Activated CD4-positive, alpha-beta T cell treated with anti-CD3 and anti-CD28 coated beads for 36 hours (primary cell): Measurements from ENCODE around the gene CNPPD1. TPM values are rescaled to one million over a fixed set of nuclear protein-coding genes. Genes with fewer than 3 reads are reported as not detected.
"Not testable (repeated sequence)": the region's sequence is repeated elsewhere in the genome, so short reads cannot be mapped to it uniquely, and the experiment has no call there.

Source experiments
- ATAC-seq: fragments of 200-7000 bp; cut with Tn5 transposase; one replicate; pipeline ENCODE4 v1.10.0; 2021; ENCODE audit warnings: mild to moderate bottlenecking, moderate library complexity
- CTCF ChIA-PET: fragments of 350-600 bp; sonication (Branson Sonifier 250); formaldehyde crosslinking; loops from one replicate; lab custom pipeline; 2021; ENCODE audit warnings: antibody characterized with exemption; lab: Charles Lee
- POLR2A ChIA-PET: fragments of 350-600 bp; sonication (Branson Sonifier 250); formaldehyde crosslinking; loops from one replicate; lab custom pipeline; 2021; ENCODE audit warnings: antibody characterized with exemption, inconsistent platforms; lab: Charles Lee
- DNase-seq: peaks from one replicate; pipeline ENCODE4 v3.0.0-alpha.2; 2020
- H3K27ac Mint-ChIP-seq: one replicate; pipeline ENCODE4 v1.8.0; 2021; ENCODE audit warnings: mixed read lengths
- H3K27me3 Mint-ChIP-seq: one replicate; pipeline ENCODE4 v1.8.0; 2021; ENCODE audit warnings: mixed read lengths
- H3K36me3 Mint-ChIP-seq: one replicate; pipeline ENCODE4 v1.8.0; 2021; ENCODE audit warnings: low read depth, mixed read lengths
- H3K4me1 Mint-ChIP-seq: one replicate; pipeline ENCODE4 v1.8.0; 2021; ENCODE audit warnings: mixed read lengths
- H3K4me3 Mint-ChIP-seq: one replicate; pipeline ENCODE4 v1.8.0; 2021; ENCODE audit warnings: mild to moderate bottlenecking, moderate library complexity, mixed read lengths
- H3K9me3 Mint-ChIP-seq: one replicate; pipeline ENCODE4 v1.8.0; 2021; ENCODE audit warnings: low read depth, mixed read lengths
- intact Hi-C, 2 experiments: fragments of 100-400 bp; cut with DNase I in 1 of 2; cut with micrococcal nuclease in 1 of 2; formaldehyde crosslinking; loops; one replicate each; pipeline versions ENCODE4 v1.14.2 to v1.15.1; 2022 to 2024; cut with DNase I, micrococcal nuclease
- total RNA-seq, 2 experiments: library from RNA; stranded (reverse); gene quantifications; one replicate each; pipeline ENCODE4 v1.2.3, GENCODE V29; 2021

The CNPPD1 gene
- total RNA-seq, 2 experiments from 2014 or later, result 38.7 to 41.4 TPM

- intact Hi-C loops, result loop anchor here (1.0 to 5.0 kb wide), 9 partner anchors 9 to 801 kb away; partner anchors contain the start of genes CHPF (in 1 of the 2), CNOT9 (in 1 of the 2), DNAJB2 (in 1 of the 2) and DNPEP (in 1 of the 2)
- Mint-ChIP-seq H3K9me3 (peaks cover 3% of the 10 kb centered on the region), H3K36me3 (peaks cover 30% of the 10 kb centered on the region), H3K4me3 (peak overlapping the region; percentile 86), H3K27me3 (no peaks in the 10 kb centered on the region), H3K27ac (peak overlapping the region; percentile 75), H3K4me1 (peaks cover 37% of the 10 kb centered on the region)
- DNase-seq (no peak), ATAC-seq (no peak)
- POLR2A ChIA-PET, result no interaction called here
- CTCF ChIA-PET, result interaction anchor here (0.6 to 1.3 kb wide), 8 partner anchors 14 to 477 kb away, joined by 3 to 5 read pairs (median 4); partner anchors contain the start of genes ANKZF1 and ATG9A
These were observed 31.4 kb upstream of the CNPPD1 start for GRCh38 chr2:219207884-219208740.

- H3K36me3 Mint-ChIP-seq, result peaks cover 29% of the 10 kb centered on the region
- peaks cover 37% of the 10 kb centered on the region for H3K4me1 Mint-ChIP-seq
- POLR2A ChIA-PET, result interaction anchor here (0.5 to 1.7 kb wide), 6 partner anchors 11 to 54 kb away, joined by 3 to 14 read pairs (median 7); partner anchors contain the start of genes ABCB6 and CNPPD1
- CTCF ChIA-PET, result interaction anchor here (0.7 to 2.0 kb wide), 9 partner anchors 9 to 476 kb away, joined by 3 to 12 read pairs (median 5); partner anchors contain the start of genes CNPPD1 and NHEJ1
- peak overlapping the region; percentile 86 for H3K4me3 Mint-ChIP-seq
- H3K27me3 Mint-ChIP-seq, result no peaks in the 10 kb centered on the region
- ATAC-seq (no peak), DNase-seq (no peak)
- intact Hi-C loops, result loop anchor here (1.0 to 5.0 kb wide), 9 partner anchors 10 to 801 kb away; partner anchors contain the start of genes CHPF (in 1 of the 2), CNOT9 (in 1 of the 2), DNAJB2 (in 1 of the 2) and DNPEP (in 1 of the 2)
- peak overlapping the region; percentile 89 for H3K27ac Mint-ChIP-seq
- peaks cover 3% of the 10 kb centered on the region for H3K9me3 Mint-ChIP-seq
These were observed 30.6 kb upstream of the CNPPD1 start for GRCh38 chr2:219207134-219207883.

GRCh38 chr2:219206328-219207133 lies 29.8 kb upstream of the CNPPD1 start, which contains the start of gene ZFAND2B:
Gene ZFAND2B, plus strand, starts transcription at chr2:219206782. Its CDS starts 206 bp downstream, at chr2:219206988.
- Mint-ChIP-seq H3K27me3 (no peaks in the 10 kb centered on the region), H3K4me1 (peaks cover 34% of the 10 kb centered on the region), H3K9me3 (peaks cover 3% of the 10 kb centered on the region), H3K4me3 (peak within 1 kb of the TSS; percentile 86), H3K27ac (peak within 1 kb of the TSS; percentile 94), H3K36me3 (peaks cover 26% of the 10 kb centered on the region)
- ATAC-seq (peak; percentile 96), DNase-seq (peak; percentile 98)
- ChIA-PET CTCF (interaction anchor here (0.6 to 2.0 kb wide), 18 partner anchors 9 to 308 kb away, joined by 3 to 12 read pairs (median 4); partner anchors contain the start of genes CNPPD1, GLB1L, NHEJ1 and SLC23A3), POLR2A (interaction anchor here (0.5 to 1.7 kb wide), 9 partner anchors 12 to 53 kb away, joined by 3 to 14 read pairs (median 6); partner anchors contain the start of genes ABCB6, ANKZF1, ATG9A and CNPPD1)
- intact Hi-C loops, result loop anchor here (1.0 to 5.0 kb wide), 19 partner anchors 11 to 800 kb away; partner anchors contain the start of genes ANKZF1 (in 2 of the 2), ATG9A (in 2 of the 2), DNAJB2 (in 2 of the 2) and NHEJ1 (in 2 of the 2)

- ChIA-PET CTCF (interaction anchor here (0.6 to 2.0 kb wide), 17 partner anchors 10 to 307 kb away, joined by 3 to 12 read pairs (median 5); partner anchors contain the start of genes CNPPD1, GLB1L, NHEJ1 and SLC23A3), POLR2A (interaction anchor here (0.6 to 1.7 kb wide), 8 partner anchors 13 to 164 kb away, joined by 3 to 14 read pairs (median 4); partner anchors contain the start of genes ABCB6, ANKZF1, ATG9A and CNPPD1)
- H3K4me3 Mint-ChIP-seq, result peak overlapping the region; percentile 86
- DNase-seq (no peak), ATAC-seq (no peak)
- H3K4me1 Mint-ChIP-seq, result peaks cover 33% of the 10 kb centered on the region
- intact Hi-C loops, result loop anchor here (1.0 to 5.0 kb wide), 17 partner anchors 12 to 799 kb away; partner anchors contain the start of genes ANKZF1 (in 2 of the 2), ATG9A (in 2 of the 2), DNAJB2 (in 2 of the 2) and NHEJ1 (in 2 of the 2)
- H3K9me3 Mint-ChIP-seq, result peaks cover 5% of the 10 kb centered on the region
- H3K27ac Mint-ChIP-seq, result peak overlapping the region; percentile 94
- H3K36me3 Mint-ChIP-seq, result peaks cover 22% of the 10 kb centered on the region
- H3K27me3 Mint-ChIP-seq, result no peaks in the 10 kb centered on the region
These were observed 29.2 kb upstream of the CNPPD1 start for GRCh38 chr2:219205981-219206327.

GRCh38 chr2:219205165-219205538 lies 28.4 kb upstream of the CNPPD1 start:
- DNase-seq, result no peak
- ChIA-PET CTCF (interaction anchor here (2.0 kb wide), 1 partner anchor 22 kb away, joined by 5 read pairs; no protein-coding TSS in a partner anchor), POLR2A (interaction anchor here (0.8 kb wide), 1 partner anchor 34 kb away, joined by 3 read pairs; no protein-coding TSS in a partner anchor)
- ATAC-seq, result no peak
- H3K4me3 Mint-ChIP-seq, result no peak overlapping the region
- no peaks in the 10 kb centered on the region for H3K27me3 Mint-ChIP-seq
- H3K36me3 Mint-ChIP-seq, result peaks cover 20% of the 10 kb centered on the region
- H3K27ac Mint-ChIP-seq, result no peak overlapping the region
- H3K4me1 Mint-ChIP-seq, result peaks cover 38% of the 10 kb centered on the region
- intact Hi-C loops, result loop anchor here in 1 of 2 experiments (5.0 kb wide), 1 partner anchor 337 kb away; the partner anchor contains the start of genes CHPF and TMEM198
- peaks cover 6% of the 10 kb centered on the region for H3K9me3 Mint-ChIP-seq

GRCh38 chr2:219204425-219205164 lies 27.9 kb upstream of the CNPPD1 start:
- Mint-ChIP-seq H3K27me3 (no peaks in the 10 kb centered on the region), H3K27ac (no peak overlapping the region), H3K36me3 (peaks cover 18% of the 10 kb centered on the region), H3K4me1 (peaks cover 35% of the 10 kb centered on the region), H3K9me3 (peaks cover 6% of the 10 kb centered on the region), H3K4me3 (no peak overlapping the region)
- intact Hi-C loops, result loop anchor here in 1 of 2 experiments (5.0 kb wide), 1 partner anchor 338 kb away; the partner anchor contains the start of genes CHPF and TMEM198
- POLR2A ChIA-PET, result interaction anchor here (1.2 kb wide), 1 partner anchor 25 kb away, joined by 3 read pairs; the partner anchor contains the start of genes ANKZF1 and ATG9A
- CTCF ChIA-PET, result interaction anchor here (0.6 kb wide), 1 partner anchor 236 kb away, joined by 4 read pairs; no protein-coding TSS in a partner anchor
- DNase-seq, result no peak
- no peak for ATAC-seq

- H3K9me3 Mint-ChIP-seq, H3K4me3 Mint-ChIP-seq, DNase-seq, ATAC-seq, H3K36me3 Mint-ChIP-seq, POLR2A ChIA-PET, H3K27me3 Mint-ChIP-seq, intact Hi-C loops: not testable (repeated sequence)
- CTCF ChIA-PET, result interaction anchor here (0.8 kb wide), 1 partner anchor 15 kb away, joined by 4 read pairs; no protein-coding TSS in a partner anchor
- Mint-ChIP-seq H3K4me1 (peaks cover 11% of the 10 kb centered on the region), H3K27ac (peak overlapping the region; percentile 89)
These were observed 24.6 kb upstream of the CNPPD1 start for GRCh38 chr2:219201331-219201730.

- H3K9me3 Mint-ChIP-seq, H3K4me1 Mint-ChIP-seq, intact Hi-C loops, ATAC-seq, H3K36me3 Mint-ChIP-seq, H3K27me3 Mint-ChIP-seq: not testable (repeated sequence)
- peak; percentile 48 for DNase-seq
- Mint-ChIP-seq H3K4me3 (peak overlapping the region; percentile 68), H3K27ac (peak overlapping the region; percentile 89)
- POLR2A ChIA-PET, result interaction anchor here (0.7 kb wide), 1 partner anchor 49 kb away, joined by 3 read pairs; no protein-coding TSS in a partner anchor
- CTCF ChIA-PET, result interaction anchor here (0.6 to 5.0 kb wide), 7 partner anchors 11 to 171 kb away, joined by 3 to 19 read pairs (median 4); partner anchors contain the start of gene SLC23A3
These were observed 24.0 kb upstream of the CNPPD1 start for GRCh38 chr2:219200502-219201326.
